ENCODE measurements around the gene BCL2L12.

BCL2L12 gene

DNA sequence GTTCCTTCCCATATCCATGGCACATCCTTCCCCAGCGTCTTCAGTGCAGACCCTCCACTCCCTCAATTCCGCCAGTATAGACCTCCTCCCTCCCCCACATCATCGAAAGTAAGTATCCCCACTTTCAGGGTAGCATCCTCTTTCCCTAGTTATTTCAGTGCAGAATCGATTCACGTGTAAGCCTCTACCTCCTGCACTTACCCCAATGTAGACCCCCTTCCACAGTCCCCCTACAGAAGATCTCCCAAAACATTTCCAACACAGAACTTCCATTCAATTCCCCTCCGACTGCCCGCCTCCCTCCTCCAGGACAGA is 740 bp upstream of the BCL2L12 start:
- DNase-seq (ENCODE audit: low read depth), result no peak
- TF ChIP-seq, protein P1, sequence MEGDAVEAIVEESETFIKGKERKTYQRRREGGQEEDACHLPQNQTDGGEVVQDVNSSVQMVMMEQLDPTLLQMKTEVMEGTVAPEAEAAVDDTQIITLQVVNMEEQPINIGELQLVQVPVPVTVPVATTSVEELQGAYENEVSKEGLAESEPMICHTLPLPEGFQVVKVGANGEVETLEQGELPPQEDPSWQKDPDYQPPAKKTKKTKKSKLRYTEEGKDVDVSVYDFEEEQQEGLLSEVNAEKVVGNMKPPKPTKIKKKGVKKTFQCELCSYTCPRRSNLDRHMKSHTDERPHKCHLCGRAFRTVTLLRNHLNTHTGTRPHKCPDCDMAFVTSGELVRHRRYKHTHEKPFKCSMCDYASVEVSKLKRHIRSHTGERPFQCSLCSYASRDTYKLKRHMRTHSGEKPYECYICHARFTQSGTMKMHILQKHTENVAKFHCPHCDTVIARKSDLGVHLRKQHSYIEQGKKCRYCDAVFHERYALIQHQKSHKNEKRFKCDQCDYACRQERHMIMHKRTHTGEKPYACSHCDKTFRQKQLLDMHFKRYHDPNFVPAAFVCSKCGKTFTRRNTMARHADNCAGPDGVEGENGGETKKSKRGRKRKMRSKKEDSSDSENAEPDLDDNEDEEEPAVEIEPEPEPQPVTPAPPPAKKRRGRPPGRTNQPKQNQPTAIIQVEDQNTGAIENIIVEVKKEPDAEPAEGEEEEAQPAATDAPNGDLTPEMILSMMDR (IDR thresholded peaks at IDR 0.05; ENCODE audit: low read length, missing control alignments), result no peak
- H3K4me3 ChIP-seq (replicated peaks; ENCODE audit: low read depth, low read length), result peak overlapping the region; percentile 79

DNA sequence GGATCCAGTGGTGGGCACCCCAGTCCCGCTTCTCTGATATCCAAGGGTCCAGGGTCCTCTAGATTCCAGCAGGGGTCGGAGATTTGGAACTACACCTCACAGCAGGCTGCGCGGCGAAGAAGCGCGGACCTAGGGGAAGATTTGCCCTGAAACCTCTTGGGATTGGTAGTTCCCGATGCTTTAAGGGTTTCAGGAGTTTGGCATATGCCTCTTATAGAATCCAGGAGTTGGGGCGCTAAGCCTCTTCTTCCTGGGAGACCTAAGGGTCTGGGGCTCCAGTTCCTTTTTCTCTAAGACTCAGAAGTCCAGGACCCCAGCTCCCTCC is 349 bp downstream of the BCL2L12 start:
- peak overlapping the region; percentile 79 for H3K4me3 ChIP-seq (replicated peaks; ENCODE audit: low read depth, low read length)
- no peak for DNase-seq (ENCODE audit: low read depth)
- TF ChIP-seq, protein P1 (IDR thresholded peaks at IDR 0.05; ENCODE audit: low read length, missing control alignments), result no peak

DNA sequence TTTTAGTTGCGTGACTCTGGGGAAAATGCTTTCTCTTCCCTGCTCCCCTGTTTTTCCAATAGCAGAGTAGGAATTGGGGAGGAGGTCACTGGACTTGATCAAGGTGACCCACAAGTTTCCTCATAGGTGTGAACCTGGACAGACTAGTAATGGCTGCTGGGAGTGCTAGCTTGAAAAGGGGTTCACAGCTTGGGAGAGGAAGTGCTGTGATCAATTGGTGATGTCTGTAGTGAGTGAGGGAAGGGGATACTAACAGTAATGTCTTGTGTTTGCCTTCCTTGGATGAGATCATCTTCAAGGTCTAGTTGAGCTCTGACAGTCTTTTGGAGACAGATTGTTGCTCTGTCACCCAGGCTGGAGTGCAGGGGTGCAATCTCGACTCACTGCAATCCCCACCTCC is 1.7 kb downstream of the BCL2L12 start:
- no peak overlapping the region for H3K4me3 ChIP-seq (replicated peaks; ENCODE audit: low read depth, low read length)
- TF ChIP-seq, protein P1 (IDR thresholded peaks at IDR 0.05; ENCODE audit: low read length, missing control alignments), result no peak
- no peak for DNase-seq (ENCODE audit: low read depth)

DNA sequence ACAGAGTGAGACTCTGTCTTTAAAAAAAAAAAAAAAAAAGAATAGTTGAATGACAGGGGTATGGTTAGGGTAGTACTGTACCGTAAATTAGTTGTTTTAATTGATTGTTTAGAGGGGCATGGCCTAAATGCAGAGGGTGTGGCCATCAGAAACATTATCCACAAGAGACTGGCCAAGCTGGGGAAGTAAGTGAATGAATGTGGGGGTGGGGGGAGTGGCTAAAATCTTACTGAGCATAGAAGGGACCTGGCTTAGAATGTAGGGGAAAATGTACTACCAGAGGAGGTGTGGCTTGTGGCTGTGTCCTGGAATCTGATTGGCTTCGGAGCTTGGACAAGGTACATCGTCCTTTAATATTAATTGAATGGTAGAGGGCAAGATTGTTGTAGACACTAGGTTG is 3.8 kb downstream of the BCL2L12 start:
- no peak overlapping the region for H3K4me3 ChIP-seq (replicated peaks; ENCODE audit: low read depth, low read length)
- no peak for DNase-seq (ENCODE audit: low read depth)
- TF ChIP-seq, protein P1 (IDR thresholded peaks at IDR 0.05; ENCODE audit: low read length, missing control alignments), result no peak

DNA sequence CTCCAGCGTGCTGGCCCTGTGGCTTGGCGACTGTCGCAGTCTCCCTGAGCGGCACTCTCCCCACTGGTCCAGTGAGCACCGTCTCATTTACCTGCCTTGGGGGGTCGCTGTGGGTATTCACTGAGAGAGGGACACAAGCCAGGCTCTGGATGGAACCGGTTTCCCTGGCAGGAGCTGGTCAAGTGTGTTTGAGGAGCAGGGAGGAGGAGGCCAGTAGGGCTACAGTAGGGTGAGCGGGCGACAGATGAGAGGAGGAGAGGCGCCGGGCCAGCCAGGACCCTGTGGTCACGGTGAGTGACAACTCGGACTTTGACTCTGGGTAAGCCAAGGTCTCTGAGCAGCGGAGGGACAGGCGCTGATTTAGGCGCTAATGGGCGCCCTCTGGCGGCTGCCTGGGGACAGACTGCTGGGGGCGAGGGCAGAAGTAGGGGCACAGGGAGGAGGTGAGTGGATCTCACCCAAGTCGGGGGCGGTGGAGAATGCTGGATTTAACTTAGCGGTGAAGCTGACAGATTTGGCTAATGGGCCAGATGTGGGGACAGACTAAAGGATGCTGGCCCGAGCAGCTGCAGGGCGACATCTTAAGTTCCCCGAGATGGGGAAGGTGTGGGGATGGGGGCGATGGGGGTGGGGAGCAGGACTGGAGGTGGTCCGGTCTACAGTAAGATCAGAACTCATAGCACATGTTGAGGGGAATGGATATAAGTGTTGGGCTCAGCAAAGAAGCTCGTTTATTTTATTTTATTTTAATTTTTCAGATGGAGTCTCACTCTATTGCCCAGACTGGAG is 6.6 kb downstream of the BCL2L12 start:
- TF ChIP-seq, protein P1 (IDR thresholded peaks at IDR 0.05; ENCODE audit: low read length, missing control alignments), result peak; percentile 95
- peak; percentile 73 for DNase-seq (ENCODE audit: low read depth)
- H3K4me3 ChIP-seq (replicated peaks; ENCODE audit: low read depth, low read length), result no peak overlapping the region

DNA sequence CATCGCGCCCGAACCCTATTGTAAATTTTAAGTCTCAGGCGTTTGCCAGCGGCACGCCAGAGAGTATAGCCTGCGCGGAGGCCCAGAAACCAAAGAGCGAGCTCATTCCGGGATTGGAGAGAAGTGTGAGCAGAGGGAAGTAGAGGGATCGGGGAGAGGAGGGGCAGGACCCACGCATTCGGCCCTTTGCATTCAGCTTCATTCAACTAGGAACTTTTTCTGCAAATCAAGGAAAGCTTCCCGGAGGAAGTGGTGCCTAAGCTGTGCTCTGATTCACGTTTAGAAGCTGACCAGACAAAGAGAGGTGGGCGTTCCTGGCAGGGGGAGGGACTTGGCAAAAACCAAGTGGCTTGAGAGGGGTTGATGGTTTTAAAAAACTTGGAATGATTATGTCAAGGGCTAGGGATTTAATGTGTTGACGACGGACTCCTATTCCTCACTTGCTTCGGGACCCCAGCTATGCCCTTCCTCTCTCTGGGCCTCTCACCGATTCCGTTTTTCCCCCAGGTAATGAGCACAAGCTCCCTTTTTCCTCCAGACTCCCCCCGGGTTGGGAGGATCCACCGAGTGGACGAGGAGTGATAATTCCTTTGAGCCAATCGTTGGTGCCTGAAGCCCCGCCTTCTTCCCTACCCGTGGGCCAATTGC is 10.5 kb downstream of the BCL2L12 start:
- H3K4me3 ChIP-seq (replicated peaks; ENCODE audit: low read depth, low read length), result peak overlapping the region; percentile 56
- TF ChIP-seq, protein P1 (IDR thresholded peaks at IDR 0.05; ENCODE audit: low read length, missing control alignments), result no peak
- peak; percentile 97 for DNase-seq (ENCODE audit: low read depth)
